ENCODE data around the gene EOGT. TPM values are rescaled to one million over a fixed set of nuclear protein-coding genes. Genes with fewer than 3 reads are reported as not detected.

The EOGT gene
- total RNA-seq, 4 donors from 2014 or later: 12.0 to 22.4 (median 18.7) TPM

GRCh38 chr3:68984011-68984530 is 29.4 kb downstream of the EOGT start:
- WGBS, 2 donors (ENCODE audit: low coverage in 1 of 2): 60 to 85% methylated on average over 3 to 5 of the region's 5 CpGs
- in situ Hi-C loops (cut with MboI; ENCODE audit: low pct_ligation_motif_present in 1 of 4, low pct_unique_long_range_greater_than_20kb in 1 of 4, low sequenced_read_pairs in 3 of 4): no loop called here
- H3K4me3 ChIP-seq: no peak overlapping the region
- TF ChIP-seq POLR2AphosphoS5 (IDR thresholded peaks at IDR 0.05): no peak
- no peak for TF ChIP-seq EP300 (IDR thresholded peaks at IDR 0.05; ENCODE audit: low read depth)
- TF ChIP-seq, protein P1, sequence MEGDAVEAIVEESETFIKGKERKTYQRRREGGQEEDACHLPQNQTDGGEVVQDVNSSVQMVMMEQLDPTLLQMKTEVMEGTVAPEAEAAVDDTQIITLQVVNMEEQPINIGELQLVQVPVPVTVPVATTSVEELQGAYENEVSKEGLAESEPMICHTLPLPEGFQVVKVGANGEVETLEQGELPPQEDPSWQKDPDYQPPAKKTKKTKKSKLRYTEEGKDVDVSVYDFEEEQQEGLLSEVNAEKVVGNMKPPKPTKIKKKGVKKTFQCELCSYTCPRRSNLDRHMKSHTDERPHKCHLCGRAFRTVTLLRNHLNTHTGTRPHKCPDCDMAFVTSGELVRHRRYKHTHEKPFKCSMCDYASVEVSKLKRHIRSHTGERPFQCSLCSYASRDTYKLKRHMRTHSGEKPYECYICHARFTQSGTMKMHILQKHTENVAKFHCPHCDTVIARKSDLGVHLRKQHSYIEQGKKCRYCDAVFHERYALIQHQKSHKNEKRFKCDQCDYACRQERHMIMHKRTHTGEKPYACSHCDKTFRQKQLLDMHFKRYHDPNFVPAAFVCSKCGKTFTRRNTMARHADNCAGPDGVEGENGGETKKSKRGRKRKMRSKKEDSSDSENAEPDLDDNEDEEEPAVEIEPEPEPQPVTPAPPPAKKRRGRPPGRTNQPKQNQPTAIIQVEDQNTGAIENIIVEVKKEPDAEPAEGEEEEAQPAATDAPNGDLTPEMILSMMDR (IDR thresholded peaks at IDR 0.05): no peak
- TF ChIP-seq POLR2A (IDR thresholded peaks at IDR 0.05): no peak
- peaks cover 0 to 44% (median 17%) of the 10 kb centered on the region in 4 donors for H3K36me3 ChIP-seq
- H3K4me1 ChIP-seq: no peaks in the 10 kb centered on the region
- DNase-seq: no peak
- H3K27me3 ChIP-seq: no peaks in the 10 kb centered on the region
- no peaks in the 10 kb centered on the region for H3K9me3 ChIP-seq
- no peak overlapping the region for H3K27ac ChIP-seq
- intact Hi-C loops (cut with DNase I; ENCODE audit: low total_unique reads): no loop called here

GRCh38 chr3:68977486-68978167 is 35.9 kb downstream of the EOGT start:
- Histone ChIP-seq H3K27ac (no peak overlapping the region), H3K9me3 (no peaks in the 10 kb centered on the region), H3K27me3 (no peaks in the 10 kb centered on the region), H3K36me3 (peaks cover 0 to 43% (median 13%) of the 10 kb centered on the region in 4 donors), H3K4me1 (no peaks in the 10 kb centered on the region), H3K4me3 (no peak overlapping the region)
- in situ Hi-C loops (cut with MboI; ENCODE audit: low pct_ligation_motif_present in 1 of 4, low pct_unique_long_range_greater_than_20kb in 1 of 4, low sequenced_read_pairs in 3 of 4): no loop called here
- 72 to 77% methylated on average over 8 of the region's 8 CpGs for WGBS, 2 donors (ENCODE audit: low coverage in 1 of 2)
- intact Hi-C loops (cut with DNase I; ENCODE audit: low total_unique reads): no loop called here
- DNase-seq: no peak
- TF ChIP-seq POLR2A (IDR thresholded peaks at IDR 0.05) (no peak), POLR2AphosphoS5 (IDR thresholded peaks at IDR 0.05) (no peak), EP300 (IDR thresholded peaks at IDR 0.05; ENCODE audit: low read depth) (no peak)
- TF ChIP-seq, protein P1 (IDR thresholded peaks at IDR 0.05): no peak

DNA sequence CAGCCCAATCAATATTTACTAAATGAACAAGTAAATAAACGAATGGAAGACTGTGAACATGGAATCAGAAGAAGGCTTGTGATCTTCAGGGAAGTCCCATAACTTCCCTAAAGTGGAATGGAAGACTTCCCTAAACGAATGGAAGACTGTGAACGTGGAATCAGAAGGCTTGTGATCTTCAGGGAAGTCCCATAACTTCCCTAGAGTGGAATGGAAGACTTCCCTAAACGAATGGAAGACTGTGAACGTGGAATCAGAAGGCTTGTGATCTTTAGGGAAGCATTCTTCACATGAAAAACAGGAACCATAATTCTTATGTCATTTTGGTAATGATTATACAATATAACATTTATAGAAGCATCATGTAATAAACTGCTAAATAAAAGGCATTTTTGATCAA is 38.8 kb downstream of the EOGT start:
- Histone ChIP-seq H3K9me3 (no peaks in the 10 kb centered on the region), H3K27me3 (peaks cover 1% of the 10 kb centered on the region), H3K4me1 (no peaks in the 10 kb centered on the region), H3K27ac (no peak overlapping the region), H3K4me3 (no peak overlapping the region), H3K36me3 (peaks cover 0 to 31% (median 12%) of the 10 kb centered on the region in 4 donors)
- WGBS, 2 donors (ENCODE audit: low coverage in 1 of 2): 60 to 76% methylated on average over 4 to 5 of the region's 5 CpGs
- TF ChIP-seq EP300 (IDR thresholded peaks at IDR 0.05; ENCODE audit: low read depth): no peak
- TF ChIP-seq POLR2A (IDR thresholded peaks at IDR 0.05): no peak
- TF ChIP-seq POLR2AphosphoS5 (IDR thresholded peaks at IDR 0.05): no peak
- TF ChIP-seq, protein P1 (IDR thresholded peaks at IDR 0.05): no peak
- in situ Hi-C loops (cut with MboI; ENCODE audit: low pct_ligation_motif_present in 1 of 4, low pct_unique_long_range_greater_than_20kb in 1 of 4, low sequenced_read_pairs in 3 of 4) (no loop called here), intact Hi-C loops (cut with DNase I; ENCODE audit: low total_unique reads) (no loop called here)
- DNase-seq: no peak

- Histone ChIP-seq H3K27me3 (peaks cover 3% of the 10 kb centered on the region), H3K36me3 (peaks cover 0 to 22% (median 8%) of the 10 kb centered on the region in 4 donors), H3K4me1 (no peaks in the 10 kb centered on the region), H3K9me3 (no peaks in the 10 kb centered on the region), H3K4me3 (no peak overlapping the region), H3K27ac (no peak overlapping the region)
- TF ChIP-seq, protein P1 (IDR thresholded peaks at IDR 0.05): no peak
- TF ChIP-seq EP300 (IDR thresholded peaks at IDR 0.05; ENCODE audit: low read depth) (no peak), POLR2A (IDR thresholded peaks at IDR 0.05) (no peak), POLR2AphosphoS5 (IDR thresholded peaks at IDR 0.05) (no peak)
- in situ Hi-C loops (cut with MboI; ENCODE audit: low pct_ligation_motif_present in 1 of 4, low pct_unique_long_range_greater_than_20kb in 1 of 4, low sequenced_read_pairs in 3 of 4) (no loop called here), intact Hi-C loops (cut with DNase I; ENCODE audit: low total_unique reads) (no loop called here)
- 50 to 71% methylated on average over 2 to 7 of the region's 7 CpGs for WGBS, 2 donors (ENCODE audit: low coverage in 1 of 2)
- DNase-seq: no peak
These were observed 39.8 kb downstream of the EOGT start for GRCh38 chr3:68973639-68974038.

Data from transverse colon (tissue), 4 donors.